Endodermal cell (in vitro differentiated cells): ENCODE results near the gene POLD2. TPM values are rescaled to one million over a fixed set of nuclear protein-coding genes. Genes with fewer than 3 reads are reported as not detected.
A peak's percentile ranks its signal among the peaks of the same experiment; 100 is the strongest.

Experiments used
- DNase-seq: peaks from one replicate; pipeline ENCODE4 v3.0.0-alpha.2; 2017
- H3K27ac ChIP-seq: 2 replicates; pipeline ENCODE4 v1.5.1; 2013; ENCODE audit warnings: mild to moderate bottlenecking, low read depth, low read length, moderate library complexity
- H3K27me3 ChIP-seq: 2 replicates; pipeline ENCODE4 v1.6.1; 2013; ENCODE audit warnings: mild to moderate bottlenecking, low read length, moderate library complexity; ENCODE audit not compliant: insufficient read depth, control insufficient read depth, poor library complexity, severe bottlenecking
- H3K36me3 ChIP-seq: 2 replicates; pipeline ENCODE4 v1.7.0; 2013; ENCODE audit warnings: mild to moderate bottlenecking, low read length, moderate library complexity; ENCODE audit not compliant: control insufficient read depth, insufficient read depth
- H3K4me1 ChIP-seq: one replicate; pipeline ENCODE4 v1.7.0; 2013; ENCODE audit warnings: low read length; ENCODE audit not compliant: control insufficient read depth, insufficient read depth
- H3K4me3 ChIP-seq: 2 replicates; pipeline ENCODE4 v1.5.1; 2013; ENCODE audit warnings: mild to moderate bottlenecking, low read length, moderate library complexity
- H3K9ac ChIP-seq: 2 replicates; pipeline ENCODE4 v1.6.1; 2013; ENCODE audit warnings: mild to moderate bottlenecking, low read length, moderate library complexity; ENCODE audit not compliant: poor library complexity, severe bottlenecking; ENCODE audit errors: extremely low read depth
- H3K9me3 ChIP-seq: 2 replicates; pipeline ENCODE4 v1.6.1; 2013; ENCODE audit warnings: mild to moderate bottlenecking, low read length, moderate library complexity; ENCODE audit not compliant: control insufficient read depth
- H3K27ac Mint-ChIP-seq: 2 replicates; pipeline ENCODE4 v1.8.0; 2020; ENCODE audit warnings: mixed read lengths
- H3K27me3 Mint-ChIP-seq: 2 replicates; pipeline ENCODE4 v1.8.0; 2021; ENCODE audit warnings: mild to moderate bottlenecking, mixed read lengths; ENCODE audit not compliant: insufficient read depth
- H3K36me3 Mint-ChIP-seq: 2 replicates; pipeline ENCODE4 v1.8.0; 2020; ENCODE audit warnings: low read depth, mixed read lengths
- H3K4me1 Mint-ChIP-seq: 2 replicates; pipeline ENCODE4 v1.8.0; 2020; ENCODE audit warnings: mixed read lengths
- H3K4me3 Mint-ChIP-seq: 2 replicates; pipeline ENCODE4 v1.8.0; 2020; ENCODE audit warnings: mild to moderate bottlenecking, moderate library complexity, mixed read lengths
- H3K9me3 Mint-ChIP-seq: 2 replicates; pipeline ENCODE4 v1.8.0; 2020; ENCODE audit warnings: mild to moderate bottlenecking, mixed read lengths
- CTCF ChIP-seq: fragments of 200-600 bp; sonication (generic); conservative IDR thresholded peaks from 2 replicates; pipeline ENCODE4 v1.5.0; 2021; ENCODE audit warnings: antibody characterized with exemption, mild to moderate bottlenecking
- whole genome bisulfite sequencing, 2 experiments: methylation state at CpG; one replicate each; pipeline versions ENCODE4 v1.1.5 to v1.1.7; 2013; ENCODE audit warnings: missing lambda C conversion rate in 2 of 2, mixed read lengths in 1 of 2; ENCODE audit not compliant: insufficient coverage in 1 of 2, insufficient read length in 1 of 2; 5-methylcytosine and 5-hydroxymethylcytosine counted together
- total RNA-seq, 2 donors: library from RNA; stranded (reverse); fragmentation: NEBNext Ultra II Directional in 1 of 2; extraction: Animal tissue kit (Norgen Biotek cat#: 25700) in 1 of 2; gene quantifications; 2 replicates in 1 of 2; 3 replicates in 1 of 2; pipeline ENCODE4 v1.2.1, GENCODE V29; 2021

Gene POLD2
- total RNA-seq, 2 donors from 2014 or later, result 127 to 141 TPM

- Histone ChIP-seq H3K27ac (no peak overlapping the region), H3K4me1 (peaks cover 20% of the 10 kb centered on the region), H3K27me3 (peaks cover 25% of the 10 kb centered on the region), H3K36me3 (no peaks in the 10 kb centered on the region), H3K9me3 (no peaks in the 10 kb centered on the region), H3K9ac (no peak overlapping the region), H3K4me3 (no peak overlapping the region)
- no peak for DNase-seq
- Mint-ChIP-seq H3K36me3 (no peaks in the 10 kb centered on the region), H3K27ac (no peak overlapping the region), H3K9me3 (peaks cover 2% of the 10 kb centered on the region), H3K4me1 (peaks cover 22% of the 10 kb centered on the region), H3K27me3 (peaks cover 40% of the 10 kb centered on the region), H3K4me3 (no peak overlapping the region)
- no peak for TF ChIP-seq CTCF
- 96 to 98% methylated on average over 5 to 6 of the region's 6 CpGs for WGBS, 2 experiments
Measured at GRCh38 chr7:44144426-44144967, 21.1 kb upstream of the POLD2 start.

- Histone ChIP-seq H3K36me3 (peaks cover 3% of the 10 kb centered on the region), H3K4me1 (peaks cover 20% of the 10 kb centered on the region), H3K27ac (no peak overlapping the region), H3K4me3 (no peak overlapping the region), H3K9ac (no peak overlapping the region), H3K9me3 (no peaks in the 10 kb centered on the region), H3K27me3 (peaks cover 25% of the 10 kb centered on the region)
- DNase-seq, result peak; percentile 41
- peaks cover 22% of the 10 kb centered on the region for H3K4me1 Mint-ChIP-seq
- TF ChIP-seq CTCF, result no peak
- H3K9me3 Mint-ChIP-seq, result peaks cover 2% of the 10 kb centered on the region
- H3K36me3 Mint-ChIP-seq, result no peaks in the 10 kb centered on the region
- peaks cover 46% of the 10 kb centered on the region for H3K27me3 Mint-ChIP-seq
- 90 to 100% methylated on average over 4 to 6 of the region's 6 CpGs for WGBS, 2 experiments
- no peak overlapping the region for H3K27ac Mint-ChIP-seq
- no peak overlapping the region for H3K4me3 Mint-ChIP-seq
Measured at GRCh38 chr7:44143646-44144250, 20.4 kb upstream of the POLD2 start.

GRCh38 chr7:44142028-44142427, 18.7 kb upstream of the POLD2 start:
- Mint-ChIP-seq H3K9me3 (peaks cover 2% of the 10 kb centered on the region), H3K4me3 (no peak overlapping the region), H3K4me1 (peaks cover 12% of the 10 kb centered on the region), H3K27me3 (peaks cover 55% of the 10 kb centered on the region), H3K27ac (no peak overlapping the region), H3K36me3 (no peaks in the 10 kb centered on the region)
- peaks cover 25% of the 10 kb centered on the region for H3K27me3 ChIP-seq
- TF ChIP-seq CTCF, result no peak
- no peaks in the 10 kb centered on the region for H3K9me3 ChIP-seq
- 95 to 96% methylated on average over 4 of the region's 4 CpGs for WGBS, 2 experiments
- peaks cover 3% of the 10 kb centered on the region for H3K36me3 ChIP-seq
- DNase-seq, result no peak
- H3K27ac ChIP-seq, result no peak overlapping the region
- no peak overlapping the region for H3K4me3 ChIP-seq
- peaks cover 14% of the 10 kb centered on the region for H3K4me1 ChIP-seq
- H3K9ac ChIP-seq, result no peak overlapping the region
